NCI-H1105 (cell line): Measurements from ENCODE around the gene STK39.
"Not testable (repeated sequence)": the region's sequence is repeated elsewhere in the genome, so short reads cannot be mapped to it uniquely, and the experiment has no call there.

ENCODE experiments used
- DNase-seq: peaks from one replicate; lab custom pipeline; 2025; lab: John Stamatoyannopoulos, UW

The STK39 gene

GRCh38 chr2:168090366-168091135 lies 156.8 kb downstream of the STK39 start:
- DNase-seq, result no peak

DNA sequence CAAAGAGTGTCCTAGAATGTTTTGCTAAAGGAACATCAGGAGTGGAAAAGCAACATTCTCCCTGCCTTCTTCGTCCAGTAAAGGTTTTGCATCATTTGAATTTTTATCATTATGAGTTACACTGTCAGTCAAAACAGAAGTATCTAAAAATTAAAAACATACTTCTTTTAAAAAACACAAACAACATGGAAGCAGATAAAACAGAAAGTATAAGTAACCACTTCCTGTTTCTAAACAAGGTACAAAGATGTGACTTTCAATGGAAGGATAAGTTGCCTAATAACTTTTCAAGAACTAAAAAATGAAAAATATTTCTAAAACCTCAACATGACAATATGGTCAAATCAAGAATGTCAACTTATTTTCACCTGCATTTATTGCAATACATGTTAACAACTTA lies 158.2 kb downstream of the STK39 start:
- no peak for DNase-seq

DNA sequence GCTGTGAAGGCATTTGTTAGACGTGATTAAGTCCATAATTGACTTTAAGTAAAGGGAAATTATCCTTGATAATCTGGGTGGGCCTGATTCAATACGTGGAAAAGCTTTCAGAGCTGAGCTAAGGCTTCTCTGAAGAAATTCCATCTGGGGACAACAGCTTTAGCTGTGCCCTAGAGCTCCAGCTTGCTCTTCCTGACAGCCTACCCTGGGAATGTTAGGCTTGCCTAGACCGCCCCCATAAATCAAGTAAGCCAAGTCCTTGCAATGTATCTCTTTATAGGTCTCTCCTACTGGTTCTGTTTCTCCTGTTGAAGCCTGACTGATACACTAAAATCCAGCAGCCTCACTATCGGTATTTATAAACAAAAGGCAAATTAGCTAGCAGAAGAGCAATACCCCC lies 160.0 kb downstream of the STK39 start:
- DNase-seq, result no peak

GRCh38 chr2:168086851-168087250 lies 160.5 kb downstream of the STK39 start:
- DNase-seq, result no peak

DNA sequence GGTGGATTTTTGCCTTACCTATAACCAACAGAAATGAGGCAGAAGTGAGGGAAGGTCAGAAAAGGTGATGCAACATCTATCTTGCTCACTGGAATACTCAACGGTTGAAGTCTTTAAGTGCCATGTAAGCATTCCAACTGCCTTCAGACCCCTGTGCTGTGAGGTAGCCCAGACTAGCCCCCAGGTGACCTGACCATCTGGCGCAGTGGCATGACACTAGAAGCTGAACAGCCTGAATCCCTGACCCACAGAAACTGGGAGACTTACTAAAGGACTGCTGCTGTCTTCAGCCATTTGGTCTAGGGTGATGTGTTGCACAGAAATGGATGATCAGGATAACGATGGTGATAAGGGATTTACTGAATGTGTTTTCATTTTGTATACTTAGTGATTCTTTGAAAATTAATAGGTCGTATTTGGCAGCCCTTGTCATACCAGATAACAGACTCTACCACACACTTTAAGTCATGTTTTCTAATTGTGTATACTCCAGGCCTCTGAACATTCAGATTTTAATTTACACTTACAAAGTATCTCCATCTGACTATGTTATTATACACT lies 161.5 kb downstream of the STK39 start:
- no peak for DNase-seq

DNA sequence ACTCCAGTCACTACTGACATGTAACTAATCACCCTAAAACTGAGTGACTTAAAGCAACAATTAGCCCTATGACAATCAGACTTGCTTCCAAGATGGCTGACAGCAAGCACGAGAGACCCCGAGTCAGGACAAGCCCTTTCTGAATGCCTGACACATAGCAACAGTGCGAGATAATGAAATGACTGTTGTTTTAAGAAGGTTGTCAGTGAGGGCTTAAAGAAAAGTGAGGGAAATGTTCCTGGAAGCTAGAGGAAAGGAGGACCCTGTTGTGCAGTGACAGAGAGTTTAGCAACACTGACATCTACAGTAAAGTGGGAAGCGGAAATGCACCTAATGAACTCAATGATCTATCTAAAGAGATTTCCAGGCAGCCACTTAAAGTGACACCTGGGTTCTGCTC lies 163.1 kb downstream of the STK39 start:
- DNase-seq, result no peak

- not testable (repeated sequence) for DNase-seq
Observed at GRCh38 chr2:168081452-168081851, 165.9 kb downstream of the STK39 start.

DNA sequence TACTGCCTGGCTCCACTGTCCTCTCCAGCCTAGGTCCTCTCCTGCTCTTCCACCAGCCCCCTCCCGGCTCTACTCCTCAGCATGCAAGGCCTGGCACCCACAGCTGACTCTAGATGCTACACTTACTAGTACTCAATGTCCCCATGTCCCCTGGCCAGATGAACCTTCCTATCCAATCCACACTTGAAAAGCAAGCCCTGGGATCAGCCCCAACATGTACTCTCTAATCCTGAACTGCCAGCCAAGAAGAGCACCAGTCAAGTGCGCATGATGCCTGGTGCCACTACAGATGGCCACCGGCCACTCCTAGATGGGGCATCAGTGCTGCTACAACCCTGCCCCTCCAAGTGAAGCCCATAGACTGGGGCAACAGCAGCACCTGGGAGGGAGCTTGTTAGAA lies 168.2 kb downstream of the STK39 start:
- no peak for DNase-seq

- no peak for DNase-seq
Observed at GRCh38 chr2:168076731-168077130, 170.7 kb downstream of the STK39 start.

DNA sequence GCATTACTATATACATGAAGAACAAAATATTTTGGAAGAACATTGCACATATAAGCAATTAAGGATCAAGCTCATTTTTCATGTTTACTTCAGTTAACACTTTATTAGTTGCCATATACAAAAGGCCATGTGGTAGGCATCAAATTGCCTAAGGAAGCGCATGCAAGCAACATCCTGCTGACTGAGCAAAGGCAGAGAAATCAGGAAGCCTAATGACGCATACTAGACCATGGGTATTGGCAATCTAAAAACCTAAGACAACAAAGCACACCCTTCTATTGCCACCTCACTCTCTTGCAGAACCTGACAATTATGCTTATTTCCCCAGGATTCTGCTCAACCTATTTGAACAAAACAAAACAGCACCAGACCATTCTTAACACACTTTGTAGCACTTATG lies 171.9 kb downstream of the STK39 start:
- no peak for DNase-seq

DNA sequence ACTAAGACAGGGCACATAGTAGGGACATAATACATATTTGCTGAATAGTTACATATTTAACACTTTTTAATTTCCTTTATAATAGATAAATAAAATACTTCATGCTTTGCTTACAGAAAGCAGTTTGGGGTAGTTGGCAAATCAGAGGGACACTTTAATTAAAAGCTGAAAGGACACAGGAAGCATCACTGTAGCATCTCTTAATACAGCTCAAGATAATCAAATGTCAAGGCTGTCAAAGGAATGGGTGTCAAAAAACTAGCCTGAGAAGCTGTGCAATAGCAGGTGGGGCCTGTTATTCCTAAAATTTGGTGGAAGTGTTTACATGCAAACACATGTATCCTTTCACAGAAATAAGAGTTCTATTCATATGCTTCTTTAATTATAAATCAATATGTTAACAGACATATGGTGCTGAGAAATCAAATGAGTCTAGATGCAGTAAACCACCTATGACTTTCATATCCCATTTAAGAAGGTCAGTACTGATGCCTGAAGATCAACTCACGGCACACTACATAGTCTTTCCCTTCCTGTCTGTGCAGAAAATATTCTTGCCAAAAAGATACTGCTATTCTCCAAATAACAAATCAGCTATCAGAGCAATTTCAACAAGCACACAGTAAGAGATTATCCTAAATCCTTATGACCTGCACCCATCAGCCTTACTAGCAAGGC lies 174.6 kb downstream of the STK39 start:
- no peak for DNase-seq

GRCh38 chr2:168064011-168064998 lies 183.1 kb downstream of the STK39 start:
- DNase-seq, result no peak

DNA sequence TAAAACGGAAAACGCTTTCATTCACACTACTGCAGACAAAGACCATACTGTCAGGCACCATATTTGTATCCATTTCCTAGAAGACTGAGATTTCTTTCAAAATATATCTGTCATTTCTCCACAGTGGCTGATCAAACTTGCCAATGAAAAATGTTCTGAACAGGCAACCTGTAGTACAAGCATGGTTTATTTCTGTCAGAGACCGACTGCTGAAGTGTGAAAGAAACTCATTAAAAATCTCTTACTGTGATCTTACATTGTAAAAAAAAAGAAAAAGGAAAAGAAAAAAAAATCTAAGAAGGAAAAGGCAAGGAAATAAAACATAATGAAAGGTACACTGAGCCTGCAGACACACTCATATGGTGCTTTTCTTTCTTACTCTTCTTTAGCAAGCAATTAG lies 184.5 kb downstream of the STK39 start:
- DNase-seq, result no peak

- DNase-seq, result no peak
Observed at GRCh38 chr2:168062054-168062453, 185.3 kb downstream of the STK39 start.

DNA sequence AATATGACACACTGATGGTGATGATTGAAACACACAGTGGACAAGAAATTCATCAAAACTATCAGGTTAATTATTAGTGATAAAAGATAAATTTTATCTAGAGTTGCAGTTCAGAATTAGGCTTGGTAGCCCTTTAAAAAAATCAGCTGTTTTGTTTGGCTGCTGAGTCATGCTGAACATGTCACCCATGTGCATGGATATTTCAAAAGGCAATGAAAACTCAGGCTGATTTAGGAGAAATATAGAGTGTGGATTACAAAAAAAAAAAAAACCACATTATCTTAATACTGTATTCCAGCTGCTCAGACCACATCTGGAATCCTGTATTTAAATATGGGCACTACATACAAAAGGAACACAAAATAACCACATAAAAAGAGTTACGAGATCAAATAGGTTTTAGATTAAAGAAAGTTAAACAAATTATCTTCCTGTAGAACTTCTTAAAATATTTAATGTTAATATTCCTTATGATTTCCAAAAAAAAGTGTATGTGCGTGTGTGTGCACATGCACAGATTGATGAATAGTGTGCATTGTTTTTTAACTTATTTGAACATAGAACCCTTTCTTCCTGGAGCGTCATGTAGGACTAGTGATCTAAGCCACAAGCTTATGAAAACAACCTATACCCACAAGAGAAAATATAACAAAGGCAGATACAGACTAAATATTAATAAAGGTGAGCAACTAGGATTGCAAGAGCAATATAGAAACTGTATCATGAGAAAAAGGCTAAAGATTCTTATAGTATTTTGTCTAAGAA lies 186.2 kb downstream of the STK39 start:
- DNase-seq, result no peak

GRCh38 chr2:168059758-168060157 lies 187.6 kb downstream of the STK39 start:
- DNase-seq, result no peak

DNA sequence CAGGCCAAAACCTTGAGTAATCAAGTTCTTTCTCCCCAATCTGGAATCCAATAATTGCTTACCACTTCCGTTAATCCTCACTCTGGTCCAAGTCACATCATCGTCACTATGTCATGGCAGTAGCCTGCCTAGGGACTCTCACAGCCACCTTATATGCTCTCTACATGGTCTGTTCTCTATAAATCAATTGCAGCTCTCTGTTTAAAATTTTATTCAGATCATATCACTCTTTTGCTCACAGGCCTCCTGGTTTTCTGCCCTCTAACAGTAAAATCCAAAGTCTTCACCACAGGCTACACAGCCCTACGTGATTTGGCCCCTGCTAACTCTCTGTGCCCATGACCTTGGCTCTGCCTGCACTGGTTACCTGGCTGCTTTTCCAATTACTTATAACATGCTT lies 188.7 kb downstream of the STK39 start:
- DNase-seq, result no peak

DNA sequence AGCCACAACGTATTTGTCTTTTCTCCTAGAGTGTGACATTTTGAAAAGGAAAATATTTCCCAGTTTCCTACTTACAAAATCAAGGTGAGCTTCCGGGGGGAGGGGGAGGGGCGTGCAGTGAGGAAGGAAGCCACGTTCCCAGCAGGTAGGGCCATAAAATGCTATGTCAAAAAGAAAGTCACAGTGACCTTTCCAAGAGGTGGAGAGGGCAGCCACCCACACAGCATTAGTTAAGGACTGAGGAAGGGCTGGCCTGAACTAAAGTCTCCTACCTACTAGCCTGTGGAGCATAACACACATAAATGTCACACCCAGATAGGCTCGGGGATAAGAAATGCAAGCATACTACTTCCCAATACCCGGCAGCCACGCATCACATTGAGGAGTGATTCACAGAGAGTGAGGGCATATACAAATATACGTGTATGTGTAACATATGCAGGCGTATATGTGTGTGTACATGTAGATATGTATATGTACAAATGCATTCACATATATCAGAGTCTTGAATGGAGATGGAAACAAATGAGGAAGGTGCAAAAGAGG lies 191.1 kb downstream of the STK39 start:
- no peak for DNase-seq

- DNase-seq, result no peak
Observed at GRCh38 chr2:168054657-168055056, 192.7 kb downstream of the STK39 start.

- DNase-seq, result no peak
Observed at GRCh38 chr2:168053676-168054075, 193.7 kb downstream of the STK39 start.

DNA sequence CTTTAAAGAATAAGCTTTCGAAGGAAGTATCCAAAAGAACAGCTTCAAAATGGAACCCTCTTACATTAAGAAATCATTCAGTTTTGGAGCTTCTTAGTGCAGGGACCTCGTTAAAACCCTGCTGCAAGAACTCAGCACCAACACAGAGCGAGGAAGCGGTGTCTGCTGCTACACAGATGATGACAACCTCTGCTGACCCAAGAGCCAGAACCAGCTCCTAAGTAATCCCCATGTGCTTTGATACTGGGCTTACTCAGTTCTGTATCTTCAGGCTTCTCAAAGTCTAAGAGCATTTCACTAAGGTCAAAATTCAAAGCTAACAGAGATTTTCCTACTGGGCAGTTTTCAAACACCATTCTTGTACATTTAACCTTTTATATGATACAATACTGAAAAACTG lies 194.6 kb downstream of the STK39 start:
- DNase-seq, result no peak
